Measurements from ENCODE around the gene FLYWCH1.
"Not testable (repeated sequence)": the region's sequence is repeated elsewhere in the genome, so short reads cannot be mapped to it uniquely, and the experiment has no call there.

FLYWCH1 gene

GRCh38 chr16:2928151-2928550 lies 16.4 kb downstream of the FLYWCH1 start:
- not testable (repeated sequence) for DNase-seq

GRCh38 chr16:2928796-2929195 lies 17.1 kb downstream of the FLYWCH1 start:
- no peak for DNase-seq

- no peak for DNase-seq
Observed at GRCh38 chr16:2929693-2930092, 18.0 kb downstream of the FLYWCH1 start.

- no peak for DNase-seq
Observed at GRCh38 chr16:2930236-2930635, 18.5 kb downstream of the FLYWCH1 start.

GRCh38 chr16:2931231-2931914 lies 19.6 kb downstream of the FLYWCH1 start:
- DNase-seq = not testable (repeated sequence)

- no peak for DNase-seq
Observed at GRCh38 chr16:2933136-2933535, 21.4 kb downstream of the FLYWCH1 start.

GRCh38 chr16:2933701-2934100 lies 22.0 kb downstream of the FLYWCH1 start:
- DNase-seq = no peak

GRCh38 chr16:2934450-2934849 lies 22.7 kb downstream of the FLYWCH1 start:
- no peak for DNase-seq

- DNase-seq = no peak
Observed at GRCh38 chr16:2936436-2937011, 24.8 kb downstream of the FLYWCH1 start.

GRCh38 chr16:2937170-2937569 lies 25.4 kb downstream of the FLYWCH1 start:
- DNase-seq = no peak

GRCh38 chr16:2938206-2938605 lies 26.5 kb downstream of the FLYWCH1 start:
- DNase-seq = no peak

GRCh38 chr16:2939968-2940367 lies 28.2 kb downstream of the FLYWCH1 start:
- no peak for DNase-seq

GRCh38 chr16:2942045-2942444 lies 30.3 kb downstream of the FLYWCH1 start:
- DNase-seq = no peak

- not testable (repeated sequence) for DNase-seq
Observed at GRCh38 chr16:2943716-2944115, 32.0 kb downstream of the FLYWCH1 start.

GRCh38 chr16:2946649-2947048 lies 34.9 kb downstream of the FLYWCH1 start:
- DNase-seq = no peak

- DNase-seq = no peak
Observed at GRCh38 chr16:2948807-2949704, 37.3 kb downstream of the FLYWCH1 start.

- no peak for DNase-seq
Observed at GRCh38 chr16:2949705-2950352, 38.1 kb downstream of the FLYWCH1 start.

- no peak for DNase-seq
Observed at GRCh38 chr16:2950353-2950724, 38.6 kb downstream of the FLYWCH1 start.

GRCh38 chr16:2950773-2951172 lies 39.0 kb downstream of the FLYWCH1 start:
- DNase-seq = no peak

- DNase-seq = no peak
Observed at GRCh38 chr16:2952679-2953078, 40.9 kb downstream of the FLYWCH1 start.

- no peak for DNase-seq
Observed at GRCh38 chr16:2953706-2954627, 42.2 kb downstream of the FLYWCH1 start.

Measured in HCEC 1CT (cell line).